T-cell (primary cell): ENCODE measurements around the gene ASXL1. TPM values are rescaled to one million over a fixed set of nuclear protein-coding genes. Genes with fewer than 3 reads are reported as not detected.

Source experiments
- ATAC-seq, 4 experiments: fragments of 200-7000 bp in 3 of 4; fragments of 150-1000 bp in 1 of 4; cut with Tn5 transposase; replicated peaks in 1 of 4; 1 replicate in 3 of 4; 2 replicates in 1 of 4; pipeline ENCODE4 v1.10.0; 2021; ENCODE audit warnings: moderate library complexity in 3 of 4, mild to moderate bottlenecking in 2 of 4, moderate number of reproducible peaks in 1 of 4
- CTCF ChIA-PET, 2 donors: fragments of 300-600 bp; sonication (Branson Sonifier 250); formaldehyde crosslinking; loops; one replicate each; lab custom pipeline; 2022; ENCODE audit warnings: antibody characterized with exemption in 2 of 2; lab: Charles Lee
- POLR2A ChIA-PET, 2 donors: fragments of 300-600 bp; sonication (Branson Sonifier 250); formaldehyde crosslinking; loops; one replicate each; lab custom pipeline; 2022; ENCODE audit warnings: antibody characterized with exemption in 2 of 2; lab: Charles Lee
- DNase-seq, 35 experiments: peaks; one replicate each; pipeline versions ENCODE4 v3.0.0 to v3.0.0-alpha.2; 2013 to 2023
- H3K27ac ChIP-seq: one replicate; pipeline ENCODE4 v1.5.1; 2013; ENCODE audit warnings: low read length
- H3K27me3 ChIP-seq, 2 experiments: replicated peaks in 1 of 2; 1 replicate in 1 of 2; 2 replicates in 1 of 2; pipeline versions ENCODE4 v1.6.1 to v1.7.0; 2013; ENCODE audit warnings: low read length in 1 of 2, mixed read lengths in 1 of 2; ENCODE audit not compliant: control insufficient read depth in 2 of 2, insufficient read depth in 2 of 2; ENCODE audit errors: extremely low read depth in 1 of 2
- H3K36me3 ChIP-seq, 2 donors: 1 replicate in 1 of 2; 2 replicates in 1 of 2; pipeline versions ENCODE4 v1.6.1 to v1.7.0; 2013; ENCODE audit warnings: low read length in 1 of 2; ENCODE audit not compliant: control insufficient read depth in 2 of 2, insufficient read depth in 1 of 2; ENCODE audit errors: extremely low read depth in 1 of 2
- H3K4me1 ChIP-seq, 2 experiments: 1 replicate in 1 of 2; 2 replicates in 1 of 2; pipeline versions ENCODE4 v1.6.1 to v1.7.0; 2013; ENCODE audit warnings: low read length in 2 of 2, mixed read lengths in 1 of 2; ENCODE audit not compliant: insufficient read depth in 2 of 2, control insufficient read depth in 1 of 2; ENCODE audit errors: extremely low read depth in 1 of 2
- H3K4me3 ChIP-seq, 2 donors: 1 replicate in 1 of 2; 2 replicates in 1 of 2; pipeline versions ENCODE4 v1.5.1 to v1.7.0; 2013; ENCODE audit warnings: mild to moderate bottlenecking in 2 of 2, low read length in 1 of 2, moderate library complexity in 1 of 2; ENCODE audit not compliant: control insufficient read depth in 1 of 2; ENCODE audit errors: extremely low read depth in 1 of 2
- H3K9me3 ChIP-seq: 2 replicates; pipeline ENCODE4 v1.7.0; 2013
- H3K27ac Mint-ChIP-seq, 2 donors: one replicate each; pipeline ENCODE4 v1.8.0; 2020 to 2021; ENCODE audit warnings: mild to moderate bottlenecking in 2 of 2, mixed read lengths in 2 of 2
- H3K27me3 Mint-ChIP-seq, 2 donors: one replicate each; pipeline ENCODE4 v1.8.0; 2021 to 2022; ENCODE audit warnings: mixed read lengths in 2 of 2
- H3K36me3 Mint-ChIP-seq: one replicate; pipeline ENCODE4 v1.8.0; 2021; ENCODE audit warnings: mixed read lengths
- H3K4me1 Mint-ChIP-seq, 3 donors: one replicate each; pipeline ENCODE4 v1.8.0; 2020 to 2022; ENCODE audit warnings: mixed read lengths in 3 of 3, mild to moderate bottlenecking in 1 of 3
- H3K4me3 Mint-ChIP-seq, 3 donors: one replicate each; pipeline ENCODE4 v1.8.0; 2020 to 2022; ENCODE audit warnings: mild to moderate bottlenecking in 3 of 3, mixed read lengths in 3 of 3, moderate library complexity in 3 of 3
- H3K9me3 Mint-ChIP-seq, 3 donors: one replicate each; pipeline ENCODE4 v1.8.0; 2020 to 2022; ENCODE audit warnings: mixed read lengths in 3 of 3
- WGBS: methylation state at CpG from one replicate; pipeline ENCODE4 v1.1.5; 2013; ENCODE audit warnings: missing lambda C conversion rate; ENCODE audit not compliant: insufficient coverage; 5-methylcytosine and 5-hydroxymethylcytosine counted together
- total RNA-seq, 35 experiments: library from RNA in 6 of 35; stranded (reverse) in 6 of 35; fragments of 120-200 nt in 1 of 35; gene quantifications; one replicate each; pipeline versions ENCODE4 v1.2.1 to v1.2.4 and lab custom pipeline; 2013 to 2026

Gene ASXL1
- total RNA-seq, 5 donors from 2014 or later (not counting 1 experiment from before 2014, with no cell fraction given) = 122 to 204 (median 137) TPM

DNA sequence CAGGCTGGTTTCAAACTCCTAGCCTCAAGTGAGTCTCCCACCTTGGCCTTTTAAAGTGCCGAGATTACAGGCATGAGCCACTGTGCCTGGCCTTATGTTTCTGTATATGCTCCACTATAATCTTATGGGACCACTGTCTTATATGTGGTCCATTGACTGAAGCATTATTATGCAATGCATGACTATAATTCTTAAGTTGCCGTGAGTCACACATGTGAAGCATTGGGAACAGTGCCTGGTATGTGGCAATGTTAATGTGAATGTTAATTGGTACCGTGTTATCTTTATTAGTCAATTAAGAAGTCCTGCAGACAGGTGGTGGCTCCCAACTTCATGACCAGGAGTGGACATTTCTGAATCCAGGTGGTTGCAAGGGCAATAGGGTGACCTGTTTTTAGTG is 14.7 kb upstream of the ASXL1 start:
- 93% methylated on average over 2 of the region's 3 CpGs for WGBS
- no peaks in the 10 kb centered on the region for H3K9me3 Mint-ChIP-seq
- Histone ChIP-seq H3K4me3 (no peak overlapping the region), H3K27me3 (no peaks in the 10 kb centered on the region), H3K9me3 (no peaks in the 10 kb centered on the region), H3K36me3 (no peaks in the 10 kb centered on the region), H3K27ac (no peak overlapping the region), H3K4me1 (no peaks in the 10 kb centered on the region)
- H3K27me3 Mint-ChIP-seq = no peaks in the 10 kb centered on the region
- ChIA-PET CTCF (no interaction called here), POLR2A (no interaction called here)
- peaks cover 8% of the 10 kb centered on the region for H3K36me3 Mint-ChIP-seq
- ATAC-seq = no peak
- no peaks in the 10 kb centered on the region for H3K4me1 Mint-ChIP-seq
- H3K4me3 Mint-ChIP-seq = no peak overlapping the region
- no peak overlapping the region for H3K27ac Mint-ChIP-seq
- DNase-seq = no peak

DNA sequence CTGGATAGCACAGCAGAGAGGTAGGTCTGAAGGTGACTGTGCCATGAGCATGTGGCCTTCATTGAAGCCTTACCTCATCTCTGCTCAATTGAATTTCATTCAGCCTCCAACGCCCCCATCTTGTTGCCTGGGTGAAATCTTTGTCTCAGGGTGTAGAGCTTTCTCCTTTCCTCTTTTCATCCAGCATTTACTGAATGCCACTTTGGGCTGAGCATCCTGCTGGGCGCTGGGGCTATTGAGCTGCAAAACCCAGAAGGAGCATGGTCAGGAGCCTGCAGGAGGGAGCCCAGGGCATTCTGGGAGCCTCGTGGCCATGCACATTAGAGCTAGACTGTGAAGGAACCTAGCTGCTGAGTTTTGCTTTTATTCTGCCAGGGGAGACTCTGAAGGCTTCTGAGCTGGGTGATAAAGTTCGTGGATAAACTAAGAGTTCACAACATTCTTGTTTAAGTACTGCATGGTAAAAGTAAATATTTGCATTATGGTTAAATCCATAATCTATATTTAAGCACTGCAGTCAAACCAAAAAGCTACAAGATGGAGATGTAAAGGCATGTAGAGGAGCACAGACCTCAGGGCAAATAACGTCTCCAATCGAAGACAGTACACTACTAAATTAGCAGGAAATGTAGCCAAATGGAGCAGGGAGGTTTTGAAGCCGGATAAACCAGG is 13.2 kb upstream of the ASXL1 start:
- Histone ChIP-seq H3K36me3 (no peaks in the 10 kb centered on the region), H3K27me3 (no peaks in the 10 kb centered on the region), H3K27ac (no peak overlapping the region), H3K4me3 (no peak overlapping the region), H3K4me1 (no peaks in the 10 kb centered on the region), H3K9me3 (no peaks in the 10 kb centered on the region)
- peaks cover 9% of the 10 kb centered on the region for H3K36me3 Mint-ChIP-seq
- H3K27ac Mint-ChIP-seq = no peak overlapping the region
- H3K4me3 Mint-ChIP-seq = no peak overlapping the region
- no peaks in the 10 kb centered on the region for H3K4me1 Mint-ChIP-seq
- WGBS = 80% methylated on average over 4 of the region's 7 CpGs
- ATAC-seq (no peak), DNase-seq (no peak)
- no peaks in the 10 kb centered on the region for H3K27me3 Mint-ChIP-seq
- ChIA-PET POLR2A (interaction anchor here in 1 of 2 donors (0.6 kb wide), 1 partner anchor 243 kb away, joined by 3 read pairs; no protein-coding TSS in a partner anchor), CTCF (interaction anchor here (0.6 to 0.8 kb wide), 2 partner anchors 19 kb away, joined by 3 read pairs; no protein-coding TSS in a partner anchor)
- no peaks in the 10 kb centered on the region for H3K9me3 Mint-ChIP-seq

DNA sequence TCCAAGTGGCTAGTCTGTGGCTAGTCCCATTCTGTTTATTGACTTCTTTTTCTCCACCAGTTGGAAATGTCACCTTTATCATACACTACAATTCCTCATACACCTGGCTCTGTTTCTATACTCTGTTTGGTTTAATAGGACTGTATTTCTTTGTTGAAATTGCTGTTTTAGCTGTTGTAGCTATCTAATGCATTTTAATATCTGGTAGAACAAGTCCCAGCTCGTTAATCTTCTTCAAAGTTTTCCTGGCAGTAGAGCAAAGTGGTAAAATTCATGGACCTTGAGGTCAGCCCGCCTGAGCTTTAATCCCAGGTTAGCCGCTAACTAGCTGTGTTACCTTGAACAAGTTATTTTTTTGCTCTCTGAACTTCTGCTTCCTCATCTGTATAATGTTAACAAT is 9.9 kb upstream of the ASXL1 start:
- WGBS = no CpG with 5 or more reads among the region's 3 CpGs
- Histone ChIP-seq H3K27ac (no peak overlapping the region), H3K36me3 (no peaks in the 10 kb centered on the region), H3K27me3 (no peaks in the 10 kb centered on the region), H3K4me3 (no peak overlapping the region), H3K4me1 (no peaks in the 10 kb centered on the region), H3K9me3 (no peaks in the 10 kb centered on the region)
- H3K4me1 Mint-ChIP-seq = no peaks in the 10 kb centered on the region
- no peaks in the 10 kb centered on the region for H3K9me3 Mint-ChIP-seq
- no peak overlapping the region for H3K27ac Mint-ChIP-seq
- ChIA-PET POLR2A (interaction anchor here in 1 of 2 donors (0.6 kb wide), 1 partner anchor 40 kb away, joined by 4 read pairs; no protein-coding TSS in a partner anchor), CTCF (no interaction called here)
- H3K36me3 Mint-ChIP-seq = peaks cover 9% of the 10 kb centered on the region
- ATAC-seq (no peak), DNase-seq (no peak)
- no peaks in the 10 kb centered on the region for H3K27me3 Mint-ChIP-seq
- H3K4me3 Mint-ChIP-seq = no peak overlapping the region

DNA sequence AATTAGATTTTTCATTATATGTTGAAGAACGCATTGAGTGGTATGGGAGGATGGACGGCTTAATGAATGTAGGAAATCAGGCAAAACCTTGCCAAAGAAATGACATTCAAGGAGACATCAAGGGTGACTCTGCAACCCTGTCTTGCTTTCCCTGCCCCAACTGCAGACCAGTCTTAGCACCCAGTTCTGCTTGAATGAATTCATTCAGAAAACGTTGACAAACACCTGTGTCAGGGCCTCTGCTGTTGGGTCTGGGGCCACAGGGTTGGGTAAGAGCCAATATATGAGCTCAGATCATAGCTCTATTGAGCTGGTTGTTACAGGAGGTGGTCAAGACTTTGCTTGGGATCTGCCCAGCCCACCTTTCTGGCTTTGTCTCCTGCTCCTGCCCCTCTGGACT is 7.7 kb upstream of the ASXL1 start:
- Mint-ChIP-seq H3K36me3 (peaks cover 9% of the 10 kb centered on the region), H3K4me3 (no peak overlapping the region), H3K27me3 (no peaks in the 10 kb centered on the region), H3K9me3 (no peaks in the 10 kb centered on the region), H3K4me1 (peaks cover 0 to under 1% (median 0%) of the 10 kb centered on the region in 3 donors), H3K27ac (no peak overlapping the region)
- no peaks in the 10 kb centered on the region for H3K4me1 ChIP-seq
- H3K27ac ChIP-seq = no peak overlapping the region
- no peaks in the 10 kb centered on the region for H3K36me3 ChIP-seq
- CTCF ChIA-PET = interaction anchor here in 1 of 2 donors (0.5 kb wide), 1 partner anchor 159 kb away, joined by 7 read pairs; no protein-coding TSS in a partner anchor
- WGBS = 92% methylated on average over 3 of the region's 3 CpGs
- no peaks in the 10 kb centered on the region for H3K9me3 ChIP-seq
- ATAC-seq = no peak
- no peaks in the 10 kb centered on the region for H3K27me3 ChIP-seq
- H3K4me3 ChIP-seq = no peak overlapping the region
- DNase-seq = no peak
- POLR2A ChIA-PET = no interaction called here

DNA sequence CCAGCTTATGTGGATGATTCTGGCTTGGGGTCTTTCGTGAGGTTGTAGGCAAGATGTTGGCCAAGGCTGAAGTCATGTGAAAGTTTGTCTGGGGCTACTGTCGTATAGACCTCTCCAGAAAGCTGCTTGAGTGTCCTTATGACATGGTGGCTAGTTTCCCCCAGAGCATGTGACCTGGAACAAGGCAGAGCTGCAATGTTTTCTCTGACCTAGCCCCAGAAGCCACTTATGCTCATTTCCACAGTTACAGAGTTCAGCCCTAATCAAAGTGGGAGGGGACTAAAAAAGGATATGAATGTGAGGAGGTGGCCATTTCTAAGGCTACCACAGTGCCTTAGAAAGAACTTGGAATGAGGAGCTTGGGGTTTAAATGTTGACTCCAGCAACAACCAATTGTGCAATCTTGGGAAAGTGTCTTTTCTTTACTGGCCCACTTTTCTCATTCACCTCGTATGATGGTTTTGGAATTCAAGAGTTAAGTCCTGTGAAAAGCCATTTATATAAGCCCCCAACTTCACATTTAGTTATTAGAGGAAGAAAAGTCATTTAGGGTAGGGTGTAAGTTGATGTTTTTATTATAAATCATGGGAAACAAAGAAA is 5.9 kb upstream of the ASXL1 start:
- ChIA-PET POLR2A (interaction anchor here in 1 of 2 donors (0.7 kb wide), 1 partner anchor 68 kb away, joined by 8 read pairs; no protein-coding TSS in a partner anchor), CTCF (interaction anchor here (0.7 kb wide), 2 partner anchors 39 to 307 kb away, joined by 5 read pairs; no protein-coding TSS in a partner anchor)

DNA sequence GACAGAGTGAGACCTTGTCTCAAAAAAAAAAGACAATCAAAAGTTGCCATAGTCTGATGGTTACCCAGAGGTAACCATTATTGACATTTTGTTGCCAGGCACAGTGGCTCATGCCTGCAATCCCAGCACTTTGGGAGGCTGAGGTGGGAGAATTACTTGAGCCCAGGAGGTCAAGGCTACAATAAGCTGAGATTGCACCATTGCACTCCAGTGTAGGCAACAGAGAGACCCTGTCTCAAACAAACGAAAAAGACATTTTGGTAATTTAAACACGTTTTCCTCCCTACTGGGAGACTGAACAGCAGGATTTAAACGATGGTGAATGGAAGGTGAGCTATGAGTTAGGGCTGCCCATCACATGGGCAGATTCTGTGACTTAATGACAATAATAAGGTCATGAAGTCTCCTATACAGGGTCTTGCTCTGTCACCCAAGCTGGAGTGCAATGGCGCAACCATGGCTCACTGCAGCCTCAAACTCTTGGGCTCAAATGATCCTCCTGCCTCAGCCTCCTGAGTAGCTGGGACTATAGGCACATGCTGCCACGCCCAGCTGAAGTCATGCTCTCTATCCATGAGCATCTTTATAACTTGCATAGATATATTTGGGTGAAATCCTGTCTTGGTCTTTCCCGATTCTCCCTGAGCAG is 4.2 kb upstream of the ASXL1 start:
- peaks cover 4 to 7% of the 10 kb centered on the region in 2 experiments for H3K4me1 ChIP-seq
- no peaks in the 10 kb centered on the region for H3K9me3 Mint-ChIP-seq

More for the DNA sequence above, 5.9 kb upstream of the ASXL1 start:
- DNase-seq = no peak
- Mint-ChIP-seq H3K36me3 (peaks cover 9% of the 10 kb centered on the region), H3K9me3 (no peaks in the 10 kb centered on the region), H3K4me3 (no peak overlapping the region), H3K4me1 (peaks cover 3 to 8% (median 4%) of the 10 kb centered on the region in 3 donors), H3K27ac (no peak overlapping the region), H3K27me3 (no peaks in the 10 kb centered on the region)
- Histone ChIP-seq H3K4me3 (no peak overlapping the region), H3K36me3 (no peaks in the 10 kb centered on the region), H3K9me3 (no peaks in the 10 kb centered on the region), H3K27ac (no peak overlapping the region), H3K27me3 (no peaks in the 10 kb centered on the region), H3K4me1 (peaks cover under 1 to 2% of the 10 kb centered on the region in 2 experiments)
- ATAC-seq = no peak
- no CpG with 5 or more reads among the region's 3 CpGs for WGBS

More for the DNA sequence above, 4.2 kb upstream of the ASXL1 start:
- Histone ChIP-seq H3K4me3 (no peak overlapping the region), H3K9me3 (no peaks in the 10 kb centered on the region), H3K27ac (no peak overlapping the region), H3K27me3 (no peaks in the 10 kb centered on the region), H3K36me3 (no peaks in the 10 kb centered on the region)
- H3K4me1 Mint-ChIP-seq = peaks cover 8 to 12% (median 8%) of the 10 kb centered on the region in 3 donors
- ATAC-seq (no peak), DNase-seq (no peak)
- CTCF ChIA-PET = interaction anchor here in 1 of 2 donors (0.5 kb wide), 1 partner anchor 92 kb away, joined by 4 read pairs; no protein-coding TSS in a partner anchor
- WGBS = 100% methylated on average over 1 of the region's 6 CpGs
- H3K27ac Mint-ChIP-seq = no peak overlapping the region
- peaks cover 4% of the 10 kb centered on the region for H3K36me3 Mint-ChIP-seq
- H3K27me3 Mint-ChIP-seq = no peaks in the 10 kb centered on the region
- no peak overlapping the region for H3K4me3 Mint-ChIP-seq
- POLR2A ChIA-PET = interaction anchor here in 1 of 2 donors (0.7 kb wide), 1 partner anchor 52 kb away, joined by 4 read pairs; no protein-coding TSS in a partner anchor
